Measurements from ENCODE around the gene MYO18A.

Gene MYO18A

DNA sequence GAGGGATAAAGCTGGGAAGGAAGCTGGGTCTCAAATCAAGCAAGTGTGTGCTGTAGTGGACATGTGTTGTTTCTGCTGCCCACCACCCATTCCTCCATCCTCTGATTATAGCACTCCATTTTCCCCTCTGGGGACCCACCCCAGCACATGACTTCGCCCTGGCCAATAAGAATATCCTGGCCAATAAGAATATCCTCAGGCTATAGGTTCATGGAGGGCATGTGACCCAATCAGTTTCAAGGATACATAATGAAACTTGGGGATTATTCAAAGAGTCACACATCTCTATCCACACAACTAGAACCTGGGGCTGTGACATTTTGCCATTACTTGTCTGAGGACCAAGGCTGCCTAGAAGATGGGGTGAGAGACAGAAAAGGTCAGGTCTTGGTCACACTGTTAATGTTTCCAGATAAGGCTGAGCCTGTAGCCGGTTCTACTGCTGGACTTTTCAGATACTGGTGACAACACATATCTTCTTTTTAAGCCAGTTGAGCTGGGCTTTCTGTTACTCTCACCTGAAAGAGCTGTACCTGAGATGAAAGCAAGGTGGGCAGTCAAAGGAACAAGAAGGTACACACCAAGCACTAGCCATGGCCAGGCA lies 33.7 kb downstream of the MYO18A start:
- ATAC-seq (replicated peaks) (no peak), DNase-seq (no peak)
- Mint-ChIP-seq H3K36me3 (ENCODE audit: insufficient read depth) (peaks cover 14% of the 10 kb centered on the region), H3K4me3 (no peak overlapping the region), H3K9me3 (no peaks in the 10 kb centered on the region), H3K27ac (peak overlapping the region; percentile 70 to 81), H3K4me1 (ENCODE audit: low read depth in 2 of 2) (peaks cover 27 to 37% of the 10 kb centered on the region in 2 donors), H3K27me3 (no peaks in the 10 kb centered on the region)

DNA sequence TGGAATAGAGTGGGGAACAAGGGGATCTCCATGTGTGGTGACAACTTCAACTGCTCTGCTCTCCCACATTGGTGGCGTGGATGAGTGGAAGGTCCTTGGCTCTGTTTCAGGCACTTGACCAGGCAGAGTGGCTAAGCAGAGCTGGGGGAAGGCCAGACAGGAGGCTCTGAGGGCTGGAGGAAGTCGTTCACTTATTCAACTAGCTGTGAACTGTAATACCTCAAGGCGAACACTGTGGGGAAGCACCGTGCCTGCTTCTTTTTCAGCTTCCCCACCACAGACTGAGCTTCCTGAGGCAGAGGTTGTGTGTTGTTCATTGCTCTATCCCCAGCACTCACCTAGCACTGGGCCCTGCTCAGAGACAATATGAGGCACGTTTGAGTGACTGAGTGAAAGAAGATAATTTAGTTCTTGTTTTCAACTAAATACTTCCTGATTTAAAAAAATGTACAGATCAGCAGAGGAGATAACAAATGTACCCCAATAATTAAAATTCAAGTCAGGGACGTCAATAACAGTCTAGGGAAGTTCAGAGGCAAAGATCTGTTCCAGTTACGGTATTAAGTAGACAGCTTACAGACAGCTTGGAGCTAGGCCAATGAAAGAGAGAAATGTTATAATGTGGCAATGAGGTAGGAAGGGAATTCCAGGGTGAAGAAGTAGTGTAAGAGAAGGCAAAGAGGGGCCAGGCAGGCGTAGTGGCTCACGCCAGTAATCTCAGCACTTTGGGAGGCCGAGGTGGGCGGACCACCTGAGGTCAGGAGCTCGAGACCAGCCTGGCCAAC lies 34.7 kb downstream of the MYO18A start:
- Mint-ChIP-seq H3K27me3 (no peaks in the 10 kb centered on the region), H3K27ac (peak overlapping the region; percentile 36 to 81), H3K9me3 (no peaks in the 10 kb centered on the region), H3K4me1 (ENCODE audit: low read depth in 2 of 2) (peaks cover 37 to 44% of the 10 kb centered on the region in 2 donors), H3K36me3 (ENCODE audit: insufficient read depth) (peaks cover 22% of the 10 kb centered on the region), H3K4me3 (no peak overlapping the region)
- DNase-seq: peak; percentile 60 to 66 (median 64)
- peak; percentile 51 for ATAC-seq (replicated peaks)

GRCh38 chr17:29143894-29144293 lies 36.3 kb downstream of the MYO18A start:
- no peak for ATAC-seq (replicated peaks)
- Mint-ChIP-seq H3K9me3 (no peaks in the 10 kb centered on the region), H3K36me3 (ENCODE audit: insufficient read depth) (peaks cover 16% of the 10 kb centered on the region), H3K27me3 (no peaks in the 10 kb centered on the region), H3K4me3 (no peak overlapping the region), H3K27ac (peak overlapping the region; percentile 78 to 96), H3K4me1 (ENCODE audit: low read depth in 2 of 2) (peaks cover 47 to 50% of the 10 kb centered on the region in 2 donors)
- no peak for DNase-seq

DNA sequence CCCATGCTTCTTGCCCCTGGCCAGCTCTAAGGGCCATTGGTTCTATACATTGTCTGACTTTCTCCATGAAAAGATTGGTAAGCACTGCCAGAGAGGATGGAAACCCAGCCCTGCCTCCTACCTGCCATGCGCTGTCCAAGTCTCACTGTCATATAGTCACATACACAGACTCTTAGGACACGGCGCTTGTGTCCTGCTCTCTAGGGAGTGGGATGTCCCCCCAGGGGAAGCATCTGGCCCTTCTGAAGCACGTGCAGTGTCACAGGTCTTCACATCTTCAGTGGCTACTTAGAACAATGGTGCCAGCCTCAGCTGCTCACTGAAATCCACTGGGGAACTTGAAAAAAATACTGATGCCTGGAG lies 38.7 kb downstream of the MYO18A start:
- Mint-ChIP-seq H3K4me1 (ENCODE audit: low read depth in 2 of 2) (peaks cover 62 to 65% of the 10 kb centered on the region in 2 donors), H3K36me3 (ENCODE audit: insufficient read depth) (peaks cover 18% of the 10 kb centered on the region), H3K4me3 (peak overlapping the region; percentile 89 to 92), H3K9me3 (no peaks in the 10 kb centered on the region), H3K27ac (peak overlapping the region; percentile 95 to 96), H3K27me3 (no peaks in the 10 kb centered on the region)
- no peak for DNase-seq
- ATAC-seq (replicated peaks): no peak

DNA sequence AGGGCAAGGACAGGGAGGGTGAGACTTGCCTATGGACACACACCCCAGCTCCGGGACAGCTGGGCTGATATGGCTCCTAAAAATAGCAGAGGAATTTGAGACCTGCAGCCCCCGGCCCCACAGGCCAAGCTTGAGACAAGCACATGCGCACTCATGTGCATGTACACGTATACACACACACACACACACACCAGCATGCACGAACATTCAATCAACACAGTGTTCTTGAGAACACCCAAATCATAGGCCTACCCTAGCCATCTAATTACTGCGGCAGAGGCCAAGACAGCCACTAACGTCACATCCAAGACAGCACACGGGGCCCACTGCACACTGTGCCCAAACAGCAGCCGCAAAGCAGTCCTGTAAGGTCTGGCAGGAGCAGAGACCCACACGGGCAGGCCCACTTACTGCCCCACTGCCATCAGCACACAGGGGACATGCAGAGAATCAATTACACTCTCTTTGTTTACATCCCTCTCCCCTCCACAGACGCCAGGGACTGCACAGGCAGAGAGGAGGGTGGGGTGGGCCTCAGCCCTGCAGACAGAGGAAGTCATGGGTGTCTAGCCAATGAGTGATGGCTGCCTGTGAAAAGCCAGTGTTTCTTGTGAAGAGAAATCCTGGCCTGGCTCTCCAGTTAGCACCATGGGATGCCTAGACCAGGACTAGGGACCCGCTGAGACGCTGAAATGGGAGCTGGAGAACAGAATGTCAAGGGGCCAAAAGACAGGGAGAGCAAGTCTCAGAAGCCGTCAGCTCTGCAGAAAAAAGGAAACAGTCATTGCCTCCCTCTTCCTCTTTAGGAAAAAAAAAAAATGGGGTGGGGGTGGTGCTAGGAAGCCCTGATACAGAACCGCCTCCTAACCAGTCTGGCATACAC lies 39.3 kb downstream of the MYO18A start:
- DNase-seq (peak; percentile 48 to 68 (median 51)), ATAC-seq (replicated peaks) (peak; percentile 54)
- peak overlapping the region; percentile 89 to 92 for H3K4me3 Mint-ChIP-seq
- peak overlapping the region; percentile 95 to 96 for H3K27ac Mint-ChIP-seq
- H3K36me3 Mint-ChIP-seq (ENCODE audit: insufficient read depth): peaks cover 24% of the 10 kb centered on the region
- H3K9me3 Mint-ChIP-seq: no peaks in the 10 kb centered on the region
- no peaks in the 10 kb centered on the region for H3K27me3 Mint-ChIP-seq
- H3K4me1 Mint-ChIP-seq (ENCODE audit: low read depth in 2 of 2): peaks cover 60 to 69% of the 10 kb centered on the region in 2 donors

DNA sequence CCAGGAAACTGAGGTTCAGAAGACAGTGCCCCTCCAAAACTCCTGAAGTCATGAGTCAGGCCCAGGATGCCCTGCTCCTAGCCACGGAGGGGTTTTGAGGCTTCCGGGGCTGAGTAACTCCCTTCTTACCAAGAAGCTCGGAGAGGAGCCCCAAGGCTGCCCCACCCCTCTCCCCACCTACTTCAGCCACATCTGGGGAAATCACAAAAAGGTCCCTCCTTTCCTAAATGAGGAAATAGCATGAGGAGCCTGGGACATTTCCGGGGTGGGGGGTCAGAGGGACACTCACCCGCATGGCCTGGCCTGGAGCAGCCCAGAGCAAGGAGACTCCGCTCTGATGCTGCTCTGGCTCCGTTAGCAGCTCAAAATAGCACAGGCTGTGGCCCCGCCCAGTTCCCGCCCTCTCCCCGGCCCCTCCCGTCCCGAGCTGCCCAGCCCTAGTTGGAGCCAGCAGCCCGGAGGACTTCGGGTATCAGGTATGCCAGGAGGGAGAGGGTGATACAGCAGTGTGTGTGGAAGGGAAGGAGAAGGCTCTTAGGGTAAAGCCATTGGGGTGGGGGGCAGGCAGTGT lies 40.1 kb downstream of the MYO18A start:
- peak overlapping the region; percentile 95 to 96 for H3K27ac Mint-ChIP-seq
- ATAC-seq (replicated peaks) (peak; percentile 70), DNase-seq (peak; percentile 58 to 67 (median 66))
- H3K36me3 Mint-ChIP-seq (ENCODE audit: insufficient read depth): peaks cover 32% of the 10 kb centered on the region
- peak overlapping the region; percentile 89 to 92 for H3K4me3 Mint-ChIP-seq
- H3K9me3 Mint-ChIP-seq: no peaks in the 10 kb centered on the region
- H3K4me1 Mint-ChIP-seq (ENCODE audit: low read depth in 2 of 2): peaks cover 54 to 67% of the 10 kb centered on the region in 2 donors
- no peaks in the 10 kb centered on the region for H3K27me3 Mint-ChIP-seq

DNA sequence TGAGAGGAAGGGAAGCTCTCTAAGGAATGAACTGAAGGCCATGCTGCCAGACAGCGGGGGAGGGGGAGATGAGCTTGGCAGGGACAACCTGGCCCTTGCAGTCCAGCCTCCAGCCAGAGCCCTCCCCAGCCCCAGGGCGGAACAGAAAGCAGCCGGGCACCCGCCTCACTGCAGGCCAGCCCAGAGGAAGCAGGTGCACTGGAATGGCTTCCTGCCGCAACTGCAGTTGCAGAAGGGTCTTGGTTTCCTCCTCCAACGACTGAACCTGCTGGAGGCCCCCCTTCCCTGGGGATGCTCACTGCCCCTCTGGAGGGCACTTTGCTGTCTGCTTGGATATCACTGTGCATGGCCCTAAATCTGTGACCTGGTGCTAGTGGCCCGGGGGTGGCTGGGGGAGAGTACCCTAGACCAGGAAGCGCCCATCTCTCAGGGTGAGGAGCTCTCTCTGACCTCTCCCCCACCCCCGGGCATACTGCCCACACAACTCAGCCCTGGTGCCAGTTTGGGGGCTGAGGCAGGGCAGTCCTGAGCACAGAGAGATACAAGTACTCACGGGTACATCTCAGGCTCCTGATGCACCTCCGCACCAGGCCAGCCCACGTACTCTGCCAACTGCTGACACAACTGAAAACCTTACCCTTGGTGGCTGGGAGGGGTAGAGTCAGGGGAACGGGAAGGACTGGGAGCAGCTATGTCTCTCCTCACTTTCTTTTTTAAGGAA lies 41.1 kb downstream of the MYO18A start:
- ATAC-seq (replicated peaks) (no peak), DNase-seq (no peak)
- Mint-ChIP-seq H3K4me3 (peak overlapping the region; percentile 89 to 92), H3K36me3 (ENCODE audit: insufficient read depth) (peaks cover 36% of the 10 kb centered on the region), H3K9me3 (no peaks in the 10 kb centered on the region), H3K27me3 (no peaks in the 10 kb centered on the region), H3K4me1 (ENCODE audit: low read depth in 2 of 2) (peaks cover 49 to 64% of the 10 kb centered on the region in 2 donors), H3K27ac (peak overlapping the region; percentile 95 to 96)

GRCh38 chr17:29138184-29138955 lies 41.8 kb downstream of the MYO18A start:
- Mint-ChIP-seq H3K4me1 (ENCODE audit: low read depth in 2 of 2) (peaks cover 49 to 58% of the 10 kb centered on the region in 2 donors), H3K27me3 (no peaks in the 10 kb centered on the region), H3K4me3 (peak overlapping the region; percentile 89 to 92), H3K27ac (peak overlapping the region; percentile 95 to 96), H3K36me3 (ENCODE audit: insufficient read depth) (peaks cover 41% of the 10 kb centered on the region), H3K9me3 (no peaks in the 10 kb centered on the region)
- ATAC-seq (replicated peaks) (peak; percentile 16), DNase-seq (peak in 2 of 3 experiments; percentile 23 to 33)

DNA sequence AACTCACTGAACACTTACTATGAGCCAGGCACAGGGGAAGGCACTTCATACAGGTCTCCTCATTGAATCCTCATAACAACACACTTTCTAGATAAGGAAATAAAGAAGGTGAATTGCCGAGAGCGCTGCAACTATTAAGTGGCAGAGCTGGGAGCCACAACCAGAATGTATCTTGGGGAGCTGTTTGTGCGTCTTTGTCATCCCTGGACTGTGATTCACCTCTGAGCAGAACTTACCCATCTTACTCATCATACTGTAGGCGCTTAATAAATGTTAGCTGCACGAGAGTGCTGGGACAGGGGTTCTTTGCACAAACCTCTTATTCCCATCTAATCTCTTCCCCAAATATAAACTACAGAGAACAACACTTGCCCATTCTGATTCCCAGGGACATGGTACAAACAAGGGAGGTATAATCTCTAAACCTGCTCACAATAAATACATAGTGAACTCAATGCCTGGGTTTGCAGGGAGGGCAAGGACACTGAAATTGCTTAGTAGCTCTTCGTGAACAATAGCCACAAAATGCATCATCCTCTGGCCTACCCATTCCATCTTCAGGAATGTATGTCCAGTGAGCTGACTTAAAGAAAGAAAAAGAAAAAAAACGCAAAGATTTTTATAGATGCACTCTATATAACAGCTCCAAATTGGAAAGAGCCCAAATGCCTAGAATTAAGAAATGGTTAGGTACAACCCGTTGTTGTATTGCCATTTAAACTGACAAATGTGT lies 43.0 kb downstream of the MYO18A start:
- DNase-seq (no peak), ATAC-seq (replicated peaks) (no peak)
- no peaks in the 10 kb centered on the region for H3K9me3 Mint-ChIP-seq
- H3K27me3 Mint-ChIP-seq: no peaks in the 10 kb centered on the region
- H3K4me3 Mint-ChIP-seq: peak overlapping the region; percentile 89 to 92
- H3K36me3 Mint-ChIP-seq (ENCODE audit: insufficient read depth): peaks cover 43% of the 10 kb centered on the region
- H3K4me1 Mint-ChIP-seq (ENCODE audit: low read depth in 2 of 2): peaks cover 48 to 58% of the 10 kb centered on the region in 2 donors
- peak overlapping the region; percentile 95 to 96 for H3K27ac Mint-ChIP-seq

DNA sequence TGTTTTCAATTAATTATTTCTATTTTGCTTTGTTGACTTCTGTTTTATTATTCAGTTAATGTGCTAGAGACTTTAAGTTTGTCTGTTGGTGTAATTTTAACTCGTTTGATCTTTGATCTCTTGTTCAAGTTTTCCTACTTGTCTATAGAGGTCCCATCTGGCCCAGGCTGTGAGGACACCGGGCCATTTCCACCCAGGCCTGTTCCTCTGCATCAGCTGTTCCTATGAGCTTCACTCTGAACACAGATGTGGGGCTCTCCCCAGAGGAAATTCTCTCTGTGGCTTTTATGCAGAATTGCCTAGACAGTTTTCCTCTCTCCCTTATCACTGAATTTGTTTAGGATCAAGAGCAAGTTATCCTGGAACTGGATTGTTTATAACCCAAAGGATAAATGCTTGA lies 44.7 kb downstream of the MYO18A start:
- DNase-seq: no peak
- Mint-ChIP-seq H3K27me3 (no peaks in the 10 kb centered on the region), H3K27ac (no peak overlapping the region), H3K36me3 (ENCODE audit: insufficient read depth) (peaks cover 32% of the 10 kb centered on the region), H3K9me3 (no peaks in the 10 kb centered on the region), H3K4me3 (no peak overlapping the region), H3K4me1 (ENCODE audit: low read depth in 2 of 2) (peaks cover 44 to 55% of the 10 kb centered on the region in 2 donors)
- ATAC-seq (replicated peaks): no peak

GRCh38 chr17:29133121-29133713 lies 47.0 kb downstream of the MYO18A start:
- no peak for DNase-seq

More at GRCh38 chr17:29133121-29133713, 47.0 kb downstream of the MYO18A start:
- Mint-ChIP-seq H3K4me1 (ENCODE audit: low read depth in 2 of 2) (peaks cover 33 to 35% of the 10 kb centered on the region in 2 donors), H3K27me3 (no peaks in the 10 kb centered on the region), H3K4me3 (no peak overlapping the region), H3K27ac (peak overlapping the region; percentile 51 to 73), H3K9me3 (no peaks in the 10 kb centered on the region), H3K36me3 (ENCODE audit: insufficient read depth) (peaks cover 29% of the 10 kb centered on the region)
- ATAC-seq (replicated peaks): no peak
